Tongue (tissue), 2 donors: ENCODE measurements around the gene CARHSP1. TPM values are rescaled to one million over a fixed set of nuclear protein-coding genes. Genes with fewer than 3 reads are reported as not detected.
"Not testable (repeated sequence)": the region's sequence is repeated elsewhere in the genome, so short reads cannot be mapped to it uniquely, and the experiment has no call there.

ENCODE experiments used
- DNase-seq: peaks from one replicate; pipeline ENCODE4 v3.0.0-alpha.2; 2015
- total RNA-seq: library from RNA; depleted of rRNA; stranded (reverse); fragments of >200 nt; gene quantifications from one replicate; pipeline ENCODE4 v1.2.3, GENCODE V29; 2014

Gene CARHSP1
- total RNA-seq, 1 donor from 2014 or later = 78.0 TPM

DNA sequence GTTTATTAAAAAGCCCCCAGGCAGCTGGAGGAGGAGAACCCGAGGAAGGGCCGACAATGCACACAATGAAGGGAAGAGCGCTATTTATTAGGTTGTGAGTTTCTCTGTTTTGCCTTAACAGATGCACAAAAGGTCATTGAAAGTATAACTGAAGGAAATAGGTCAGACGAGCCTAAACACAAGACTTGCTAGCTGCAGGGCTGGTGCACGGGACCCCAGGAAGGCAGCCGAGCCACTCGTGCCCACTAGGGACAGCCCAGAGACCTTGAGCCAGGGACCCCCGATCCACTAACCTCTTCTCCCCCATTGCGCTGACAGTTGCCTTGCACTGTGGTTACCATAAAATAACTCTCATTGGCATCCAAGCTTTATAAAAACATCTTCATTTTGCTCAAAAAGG lies 24.6 kb upstream of the CARHSP1 start:
- no peak for DNase-seq

DNA sequence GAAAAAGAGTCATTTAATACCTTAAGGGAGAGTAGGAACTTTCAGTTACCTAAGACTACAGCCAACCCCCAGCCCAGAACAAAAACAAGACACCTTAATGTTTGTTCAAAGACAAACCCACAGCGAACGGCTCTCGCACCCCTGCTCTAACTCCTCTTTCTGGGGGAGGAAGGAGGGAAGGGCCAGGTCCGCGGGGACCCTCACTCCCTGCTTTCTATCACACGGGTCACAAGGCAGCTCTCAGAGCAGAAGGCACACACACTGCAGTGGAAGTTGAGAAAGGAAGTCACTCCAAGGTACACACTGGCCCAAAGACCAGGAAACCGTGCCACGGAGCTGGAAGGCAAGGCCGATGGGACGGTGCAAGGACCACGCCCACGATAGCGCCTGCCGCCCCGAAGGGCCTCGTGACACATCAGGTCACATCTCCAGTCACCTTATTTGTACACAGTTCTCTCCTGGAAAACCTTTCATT lies 23.3 kb upstream of the CARHSP1 start:
- DNase-seq = no peak

GRCh38 chr16:8890549-8890921 lies 21.7 kb upstream of the CARHSP1 start:
- no peak for DNase-seq

GRCh38 chr16:8889893-8890548 lies 21.2 kb upstream of the CARHSP1 start:
- no peak for DNase-seq

- DNase-seq = no peak
Observed at GRCh38 chr16:8888951-8889892, 20.4 kb upstream of the CARHSP1 start.

- DNase-seq = no peak
Observed at GRCh38 chr16:8887952-8888560, 19.2 kb upstream of the CARHSP1 start.

- DNase-seq = no peak
Observed at GRCh38 chr16:8887431-8887765, 18.6 kb upstream of the CARHSP1 start.

GRCh38 chr16:8886593-8887430 lies 18.0 kb upstream of the CARHSP1 start:
- no peak for DNase-seq

DNA sequence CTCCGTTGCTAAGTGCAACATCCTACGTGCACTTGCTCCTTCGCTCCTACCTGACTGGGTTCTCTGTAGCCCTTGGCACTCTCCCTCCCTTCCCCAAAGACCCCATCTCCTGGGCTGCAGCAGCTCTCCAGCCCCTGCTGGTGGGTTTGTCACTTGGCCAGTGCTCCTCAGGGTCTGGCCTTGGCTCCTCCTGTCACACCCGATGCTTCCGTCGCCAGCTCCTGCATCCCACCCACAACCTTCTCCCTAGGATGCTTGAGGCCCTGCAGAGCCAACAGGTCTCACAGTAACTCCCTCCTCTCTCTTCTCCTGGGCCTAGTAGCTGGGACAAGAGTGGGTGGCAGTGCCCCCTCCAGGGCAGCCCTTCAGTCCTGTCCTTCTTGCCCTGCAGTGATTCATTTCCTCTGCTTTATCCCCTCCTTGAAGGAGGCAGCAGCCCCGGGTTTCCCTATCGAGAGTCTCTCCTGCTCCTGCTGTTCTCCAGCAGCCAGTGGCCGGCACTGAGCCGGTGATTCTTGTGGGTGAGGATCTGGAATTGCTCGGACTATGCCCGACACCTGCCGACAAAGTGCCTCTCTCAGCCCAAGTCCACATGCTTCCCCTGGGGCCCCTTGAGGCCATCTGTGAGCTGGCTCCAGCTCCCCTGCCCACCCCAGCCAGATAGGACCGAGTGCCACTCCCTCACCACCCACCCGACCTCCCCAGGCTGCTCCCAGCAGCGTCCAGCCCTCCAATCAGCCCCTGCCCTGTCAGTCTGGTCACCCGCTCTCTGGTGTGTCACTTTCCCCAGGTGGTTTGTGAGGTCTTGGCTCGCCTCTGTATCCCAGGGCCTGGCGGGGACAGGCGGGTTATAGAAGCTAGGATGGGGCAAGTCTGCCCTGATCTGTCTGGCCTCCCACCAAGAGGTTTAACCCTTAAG lies 17.1 kb upstream of the CARHSP1 start:
- DNase-seq = peak; percentile 60

DNA sequence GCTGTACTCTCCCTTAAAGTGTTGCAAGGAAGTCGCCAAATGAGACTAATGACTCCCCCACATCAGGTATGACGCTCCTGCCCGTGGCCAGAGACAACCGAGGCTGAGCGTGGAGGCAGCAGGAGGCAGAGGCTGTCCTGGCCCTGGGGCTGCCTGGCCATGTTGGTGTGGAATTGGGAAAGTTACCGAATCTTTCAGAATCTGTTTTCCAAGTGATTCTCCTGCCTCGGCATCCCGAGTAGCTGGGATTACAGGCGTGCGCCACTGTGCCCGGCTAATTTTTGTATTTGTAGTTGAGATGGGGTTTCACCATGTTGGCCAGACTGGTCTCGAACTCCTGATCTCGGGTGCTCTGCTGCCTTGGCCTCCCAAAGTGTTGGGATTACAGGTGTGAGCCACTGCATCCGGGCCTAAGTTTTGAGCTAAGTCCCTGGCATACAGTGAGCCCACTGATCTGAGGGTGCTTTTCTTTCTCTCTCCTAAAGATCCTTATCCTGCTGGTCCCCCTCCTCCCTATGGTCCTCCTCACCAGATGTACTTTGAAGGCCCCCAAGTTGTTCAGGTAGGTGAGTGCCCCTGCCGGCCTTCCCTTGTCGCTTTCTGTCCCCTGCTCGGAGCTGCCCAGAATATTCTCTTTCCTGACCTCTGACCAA lies 14.0 kb upstream of the CARHSP1 start:
- no peak for DNase-seq

DNA sequence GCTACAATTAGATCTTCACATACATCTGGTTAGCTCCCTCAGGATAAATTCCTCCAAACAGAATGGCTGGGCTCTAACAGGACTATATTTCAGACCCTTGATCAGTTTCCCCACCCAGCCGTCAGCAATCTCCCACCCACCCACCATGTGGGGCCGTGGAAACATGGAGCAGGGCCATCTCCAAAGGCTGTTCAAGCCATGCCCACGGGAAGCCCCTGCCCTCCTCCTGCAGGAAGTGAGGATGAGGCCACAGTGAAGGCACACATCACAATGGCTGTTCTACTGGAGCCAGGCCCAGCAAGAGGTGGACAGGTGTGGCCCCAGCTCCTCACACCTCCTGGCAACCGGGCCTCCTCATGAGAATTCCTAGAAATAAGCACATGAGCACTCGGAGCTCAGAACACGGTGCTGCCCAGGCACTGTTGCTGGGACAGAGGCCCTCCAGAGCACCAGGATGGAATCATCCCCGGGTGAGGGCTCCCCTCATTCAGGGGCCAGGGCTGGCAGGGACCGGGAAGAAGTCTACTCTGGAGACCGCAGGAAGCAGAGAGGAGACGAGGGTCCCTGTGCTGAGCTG lies 13.3 kb upstream of the CARHSP1 start, which contains the start of gene LITAFD:
TSS of gene LITAFD (plus strand) at position 311 of the 577 bp plus-strand sequence. CDS start 2,005 bp downstream, outside the sequence.
- no peak for DNase-seq

DNA sequence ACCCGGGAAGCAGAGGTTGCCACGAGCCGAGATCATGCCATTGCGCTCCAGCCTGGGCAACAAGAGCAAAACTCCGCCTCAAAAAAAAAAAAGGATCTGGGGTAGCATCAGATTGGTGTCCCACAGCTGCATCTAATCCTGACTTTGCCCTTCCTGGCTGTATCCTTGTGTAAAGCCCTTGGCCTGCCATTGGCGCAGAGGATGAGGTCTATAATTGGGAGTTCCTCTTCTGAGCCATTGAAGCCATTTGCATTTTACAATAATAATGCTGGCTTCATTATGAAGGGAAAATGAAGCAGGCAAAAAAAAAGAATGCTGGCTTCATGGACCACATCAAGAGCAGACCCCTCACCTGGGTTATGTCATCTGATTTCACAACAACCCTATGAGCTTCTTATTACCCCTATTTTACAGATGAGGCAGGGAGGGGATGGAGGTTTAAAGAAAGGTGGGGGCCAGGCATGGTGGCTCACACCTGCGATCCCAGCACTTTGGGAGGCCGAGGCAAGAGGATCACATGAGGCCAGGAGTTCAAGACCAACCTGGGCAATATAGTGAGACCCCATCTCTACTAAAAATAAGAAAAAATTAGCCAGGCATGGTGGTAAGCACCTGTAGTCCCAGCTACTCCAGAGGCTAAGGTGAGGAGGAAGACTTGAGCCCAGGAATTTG lies 12.2 kb upstream of the CARHSP1 start:
- DNase-seq = no peak

DNA sequence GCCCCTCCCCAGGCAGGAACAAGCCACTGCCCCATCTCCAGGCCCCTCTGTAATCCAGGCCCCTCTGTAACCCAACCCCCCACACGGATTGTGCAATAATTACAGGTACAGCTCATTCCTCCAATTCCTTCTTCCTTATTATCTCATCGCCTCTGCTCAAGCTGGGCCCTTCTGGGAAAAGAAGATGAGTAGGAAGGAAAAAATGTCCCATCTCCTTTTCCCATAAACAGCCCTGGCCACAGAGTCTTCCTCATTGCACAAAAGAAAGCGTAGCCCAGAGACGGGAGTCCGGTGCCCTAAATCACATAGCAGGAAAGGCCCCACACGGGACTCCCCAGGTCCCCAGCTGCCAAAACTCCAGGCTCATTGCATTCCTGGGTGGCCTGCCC lies 9.7 kb upstream of the CARHSP1 start:
- no peak for DNase-seq

- DNase-seq = no peak
Observed at GRCh38 chr16:8877894-8878522, 9.2 kb upstream of the CARHSP1 start.

DNA sequence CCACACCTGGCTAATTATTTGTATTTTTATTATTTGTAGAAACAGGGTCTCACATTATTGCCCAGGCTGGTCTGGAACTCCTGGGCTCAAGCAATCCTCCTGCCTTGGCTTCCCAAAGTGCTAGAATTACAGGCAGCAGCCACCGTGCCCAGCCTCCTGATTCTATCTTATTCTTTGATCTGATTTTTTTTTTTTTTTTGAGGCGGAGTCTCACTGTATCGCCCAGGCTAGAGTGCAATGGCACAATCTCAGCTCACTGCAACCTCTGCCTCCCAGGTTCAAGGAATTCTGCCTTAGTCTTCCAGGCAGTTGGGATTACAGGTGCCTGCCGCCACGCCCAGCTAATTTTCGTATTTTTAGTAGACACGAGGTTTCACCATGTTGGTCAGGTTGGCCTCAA lies 6.5 kb upstream of the CARHSP1 start:
- not testable (repeated sequence) for DNase-seq

- DNase-seq = peak; percentile 83
Observed at GRCh38 chr16:8874388-8874787, 5.6 kb upstream of the CARHSP1 start.

DNA sequence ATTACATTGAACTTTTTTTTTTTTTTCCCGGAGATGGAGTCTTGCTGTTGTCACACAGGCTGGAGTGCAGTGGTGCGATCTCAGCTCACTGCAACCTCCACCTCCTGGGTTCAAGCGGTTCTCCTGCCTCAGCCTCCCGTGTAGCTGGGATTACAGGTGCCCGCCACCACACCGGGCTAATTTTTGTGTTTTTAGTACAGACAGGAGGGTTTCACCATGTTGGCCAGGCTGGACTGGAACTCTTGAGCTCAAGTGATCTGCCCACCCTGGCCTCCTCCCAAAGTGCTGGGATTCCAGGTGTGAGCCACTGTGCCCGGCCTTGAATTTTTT lies 5.0 kb upstream of the CARHSP1 start:
- not testable (repeated sequence) for DNase-seq

DNA sequence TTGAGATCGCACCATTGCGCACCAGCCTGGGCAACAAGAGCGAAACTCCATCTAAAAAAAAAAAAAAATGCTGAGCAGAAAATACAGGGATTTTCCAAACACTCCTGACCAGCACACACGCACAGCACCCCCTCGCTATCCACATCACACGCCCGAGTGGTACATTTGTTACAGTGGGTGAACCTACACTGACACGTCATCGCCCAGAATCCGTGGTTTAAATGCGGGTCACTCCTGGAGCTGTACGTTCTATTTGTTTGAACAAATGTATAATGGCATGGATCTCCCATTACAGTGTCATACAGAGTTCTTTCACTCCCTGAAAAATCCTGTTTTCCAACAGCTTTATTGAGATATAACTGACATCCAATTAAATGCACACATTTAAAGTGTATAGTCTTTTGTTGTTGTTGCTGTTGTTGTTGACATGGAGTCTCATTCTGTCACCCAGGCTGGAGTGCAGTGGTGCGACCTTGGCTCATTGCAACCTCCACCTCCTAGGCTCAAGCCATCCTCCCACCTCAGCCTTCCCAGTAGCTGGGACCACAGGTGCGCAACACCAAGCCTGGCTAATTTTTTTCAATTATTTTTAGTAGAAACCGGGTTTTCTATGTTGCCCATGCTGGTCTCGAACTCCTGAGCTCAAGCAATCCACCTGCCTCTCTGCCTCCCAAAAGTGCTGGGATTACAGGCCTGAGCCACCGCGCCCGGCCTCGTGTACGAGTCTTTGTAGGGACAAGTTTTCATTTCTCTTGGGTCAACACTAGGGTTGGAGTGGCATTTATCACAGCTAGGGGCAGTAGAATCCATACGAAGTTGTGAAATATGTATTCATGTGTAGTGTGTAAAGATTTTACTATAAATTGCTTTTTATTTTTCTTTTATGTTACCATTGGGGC lies 4.4 kb upstream of the CARHSP1 start:
- no peak for DNase-seq
